Medulla oblongata (tissue), 1 donor: ENCODE results near the gene PUSL1.
"Not testable (repeated sequence)": the region's sequence is repeated elsewhere in the genome, so short reads cannot be mapped to it uniquely, and the experiment has no call there.

ENCODE experiments used
- DNase-seq: peaks from one replicate; pipeline ENCODE4 v3.0.0-alpha.2; 2015; ENCODE audit errors: extremely low spot score

Gene PUSL1

GRCh38 chr1:1310109-1310385, 1.6 kb downstream of the PUSL1 start:
- DNase-seq, result no peak

DNA sequence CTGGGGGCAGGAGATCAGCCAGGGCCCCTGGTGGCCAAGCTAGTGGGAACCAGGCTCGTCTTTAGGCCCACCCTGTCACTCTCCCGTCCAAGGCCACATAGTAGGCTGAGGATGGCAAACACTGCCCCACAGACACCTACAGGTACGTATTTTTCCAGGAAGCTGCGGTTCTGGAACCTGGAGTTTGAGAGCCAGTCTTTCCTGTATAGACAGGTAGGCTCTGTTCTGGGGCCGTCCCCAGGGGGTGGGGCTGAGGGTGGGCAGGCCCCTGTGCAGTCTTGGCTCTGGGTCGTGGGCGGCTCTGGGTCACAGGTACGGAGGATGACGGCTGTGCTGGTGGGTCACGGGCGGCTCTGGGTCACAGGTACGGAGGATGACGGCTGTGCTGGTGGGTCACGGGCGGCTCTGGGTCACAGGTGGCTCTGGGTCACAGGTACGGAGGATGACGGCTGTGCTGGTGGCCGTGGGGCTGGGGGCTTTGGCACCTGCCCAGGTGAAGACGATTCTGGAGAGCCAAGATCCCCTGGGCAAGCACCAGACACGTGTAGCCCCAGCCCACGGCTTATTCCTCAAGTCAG, 2.2 kb downstream of the PUSL1 start:
- DNase-seq, result no peak

GRCh38 chr1:1311107-1312104, 3.0 kb downstream of the PUSL1 start:
- no peak for DNase-seq

DNA sequence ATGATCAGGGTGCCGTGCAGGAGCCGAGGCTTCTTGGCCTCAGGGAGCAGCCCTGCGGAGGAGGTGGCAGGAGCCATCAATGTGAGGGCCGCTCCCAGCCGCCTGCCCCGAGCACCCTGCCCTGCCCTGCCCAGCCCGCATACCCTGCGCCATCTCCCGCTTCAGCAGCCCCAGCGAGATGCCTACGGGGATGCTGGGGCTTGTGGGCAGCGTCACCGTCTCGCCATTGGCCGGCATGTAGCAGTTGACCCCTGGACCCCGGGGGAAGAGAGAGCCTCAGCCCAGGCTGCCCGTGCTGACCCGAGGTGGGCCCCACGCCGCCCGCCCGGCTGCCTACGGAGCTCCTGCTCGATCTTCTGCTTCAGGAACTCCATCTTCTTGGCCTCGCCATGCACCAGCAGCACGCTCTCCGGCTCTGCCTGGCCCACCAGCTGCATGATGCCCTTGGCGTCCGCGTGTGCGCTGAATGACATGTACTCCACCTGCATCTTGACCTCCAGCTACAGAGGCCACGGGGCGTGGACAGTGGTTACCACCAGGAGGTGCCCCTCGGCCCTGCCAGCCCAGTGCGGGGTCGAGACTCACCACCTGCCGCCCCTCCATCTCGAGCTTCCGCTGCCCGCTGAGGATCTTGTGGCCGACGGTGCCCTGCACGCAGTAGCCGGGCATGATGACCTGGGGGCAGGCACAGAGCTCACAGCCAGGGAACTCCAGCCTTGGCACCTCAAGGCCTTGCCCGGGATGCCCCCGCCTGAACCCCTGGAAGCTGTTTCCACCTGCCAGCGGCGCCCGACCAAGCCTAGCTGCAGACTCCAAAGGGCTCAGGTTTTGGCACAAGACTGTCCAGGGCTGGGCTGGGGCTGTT, 4.3 kb downstream of the PUSL1 start:
- DNase-seq, result no peak

GRCh38 chr1:1313500-1314236, 5.3 kb downstream of the PUSL1 start:
- DNase-seq, result no peak

DNA sequence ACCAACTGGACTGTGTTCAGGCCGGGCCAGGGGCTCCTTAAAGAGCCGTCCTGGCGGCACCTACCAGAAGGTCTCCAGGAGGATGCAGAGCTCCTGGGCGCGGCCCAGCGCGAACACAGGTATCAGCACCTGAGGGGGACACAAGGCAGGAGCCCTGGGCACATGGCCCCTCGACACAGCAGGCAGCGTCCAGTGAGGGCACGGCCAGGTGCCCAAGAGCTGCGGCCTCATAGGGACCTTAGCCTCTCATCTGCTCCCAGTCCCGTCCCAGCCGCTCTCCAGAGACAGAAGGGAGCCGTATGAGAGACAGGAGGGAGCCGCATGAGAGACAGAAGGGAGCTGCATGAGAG, 5.8 kb downstream of the PUSL1 start:
- no peak for DNase-seq

DNA sequence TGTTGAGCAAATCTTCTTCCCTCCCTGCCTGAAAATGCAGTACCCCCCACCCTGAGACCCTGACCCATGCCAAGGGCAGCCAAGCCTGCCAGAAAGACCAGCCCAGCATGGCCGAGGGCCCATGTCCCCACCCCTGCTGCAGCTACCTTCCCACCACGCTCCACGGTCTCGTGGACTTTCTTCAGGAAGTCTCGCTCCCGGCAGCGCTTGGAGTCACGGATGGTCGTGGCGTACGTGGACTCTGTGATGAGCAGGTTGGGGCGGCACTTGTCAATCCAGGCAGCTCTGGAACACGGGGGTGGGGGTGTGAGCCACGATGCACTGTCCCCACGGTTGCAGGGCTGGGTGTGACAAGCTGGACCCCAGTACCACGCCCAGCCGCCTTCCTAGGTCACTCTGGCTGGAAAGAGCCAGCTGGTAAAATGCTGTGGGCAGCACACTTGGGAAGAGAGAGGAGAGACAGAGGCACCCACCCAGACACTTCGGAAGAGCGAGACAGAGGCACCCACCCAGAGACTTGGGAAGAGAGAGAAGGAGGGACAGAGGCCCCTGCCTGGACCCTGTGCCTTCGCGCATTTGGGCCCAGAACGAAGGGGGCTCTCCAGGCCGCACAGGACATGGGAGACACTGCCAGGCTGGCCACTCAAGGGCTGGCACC, 6.4 kb downstream of the PUSL1 start:
- DNase-seq, result no peak

DNA sequence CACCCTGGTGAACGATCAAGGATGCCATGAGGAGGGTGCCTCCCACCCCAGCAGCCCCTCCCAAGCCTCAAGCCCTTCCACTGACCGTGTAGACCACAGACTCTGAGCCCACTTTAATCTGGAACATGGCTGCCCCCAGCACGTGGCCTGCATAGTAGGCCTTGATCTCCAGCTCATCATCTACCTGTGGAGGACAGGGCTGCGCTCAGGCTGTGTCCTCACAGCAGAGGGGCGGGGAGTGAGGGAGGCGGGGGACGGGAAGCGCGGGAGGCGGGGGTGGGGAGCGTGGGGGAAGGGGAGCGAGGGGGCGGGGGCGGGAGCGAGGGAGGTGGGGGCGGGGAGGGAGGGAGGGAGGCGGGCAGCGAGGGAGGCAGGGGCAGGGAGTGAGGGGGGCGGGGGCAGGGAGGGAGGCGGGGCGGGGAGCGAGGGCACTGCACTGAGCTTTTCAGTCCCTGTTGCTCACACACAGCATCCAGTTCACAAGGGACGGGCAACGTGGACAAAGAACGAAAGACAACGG, 7.1 kb downstream of the PUSL1 start:
- no peak for DNase-seq

DNA sequence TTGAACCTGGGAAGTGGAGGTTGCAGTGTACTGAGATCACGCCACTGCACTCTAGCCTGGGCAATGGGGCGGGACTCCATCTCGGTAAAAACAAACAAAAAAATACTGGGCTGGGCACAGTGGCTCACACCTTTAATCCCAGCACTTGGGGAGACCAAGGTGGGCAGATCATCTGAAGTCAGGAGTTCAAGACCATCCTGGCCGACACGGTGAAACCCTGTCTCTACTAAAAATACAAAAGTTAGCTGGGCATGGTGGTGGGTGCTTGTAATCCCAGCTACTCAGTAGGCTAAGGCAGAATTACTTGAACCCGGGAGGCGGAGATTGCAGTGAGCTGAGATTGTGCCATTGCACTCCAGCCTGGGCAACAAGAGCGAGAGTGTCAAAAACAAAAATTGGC, 7.8 kb downstream of the PUSL1 start:
- not testable (repeated sequence) for DNase-seq

GRCh38 chr1:1317420-1317819, 9.0 kb downstream of the PUSL1 start:
- DNase-seq, result no peak

DNA sequence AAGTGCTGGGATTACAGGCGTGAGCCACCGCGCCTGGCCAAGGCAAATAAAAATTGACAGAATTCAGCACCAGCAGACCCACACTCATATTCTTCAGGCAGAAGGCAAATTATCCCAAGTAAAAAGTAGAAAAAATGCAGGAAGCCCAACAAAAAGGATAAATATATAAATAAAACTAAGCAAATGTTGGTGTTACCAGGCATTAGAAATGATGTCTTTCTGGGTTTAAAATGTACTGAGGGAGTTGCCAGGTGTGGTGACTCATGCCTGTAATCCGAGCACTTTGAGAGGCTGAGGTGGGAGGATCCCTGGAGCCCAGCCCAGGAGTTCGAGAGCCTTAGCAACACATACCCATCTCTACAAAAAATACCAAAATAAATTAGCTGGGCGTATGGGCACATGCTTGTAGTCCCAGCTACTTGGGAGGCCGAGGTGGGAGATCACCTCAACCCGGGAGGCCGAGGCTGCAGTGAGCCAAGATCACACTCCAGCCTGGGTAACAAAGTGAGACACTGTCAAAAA, 9.8 kb downstream of the PUSL1 start:
- peak; percentile 43 for DNase-seq

GRCh38 chr1:1318777-1319645, 10.6 kb downstream of the PUSL1 start:
- DNase-seq, result no peak

DNA sequence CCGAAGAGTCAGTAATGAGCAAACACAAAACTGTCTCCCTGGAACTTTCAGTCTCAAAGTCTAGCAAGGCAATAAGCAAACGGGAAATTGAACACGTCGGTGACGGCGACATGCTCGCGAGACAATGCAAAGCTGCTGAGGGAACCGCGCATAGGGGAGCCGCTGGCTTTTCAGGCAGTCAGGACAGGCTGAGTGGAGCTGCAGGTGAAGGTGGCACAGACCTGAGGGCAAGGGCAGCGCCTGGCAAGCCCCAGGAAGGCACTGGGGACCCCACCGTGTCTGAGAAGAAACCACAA, 11.2 kb downstream of the PUSL1 start:
- no peak for DNase-seq

- DNase-seq, result no peak
Measured at GRCh38 chr1:1320666-1321448, 12.5 kb downstream of the PUSL1 start.

- no peak for DNase-seq
Measured at GRCh38 chr1:1321477-1321876, 13.1 kb downstream of the PUSL1 start.

DNA sequence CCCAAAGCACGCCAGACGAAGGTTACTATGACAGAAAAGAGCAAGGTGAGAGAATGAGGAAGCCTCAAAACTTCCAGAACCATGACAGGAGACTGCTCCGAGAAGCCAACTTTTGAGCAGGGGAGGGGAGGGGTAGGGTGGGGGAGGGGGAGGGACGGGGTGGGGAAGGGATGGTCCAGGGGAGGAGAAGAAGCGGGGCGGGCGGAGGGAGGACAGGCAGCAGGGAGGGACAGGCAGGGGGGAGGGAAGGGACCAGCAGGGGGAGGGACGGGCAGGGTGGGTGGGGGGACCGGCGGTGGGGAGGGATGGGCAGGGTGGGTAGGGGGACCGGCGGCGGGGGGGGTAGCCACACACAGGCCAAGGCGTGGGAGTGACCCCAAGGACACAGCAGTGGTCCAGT, 14.0 kb downstream of the PUSL1 start:
- DNase-seq, result no peak

DNA sequence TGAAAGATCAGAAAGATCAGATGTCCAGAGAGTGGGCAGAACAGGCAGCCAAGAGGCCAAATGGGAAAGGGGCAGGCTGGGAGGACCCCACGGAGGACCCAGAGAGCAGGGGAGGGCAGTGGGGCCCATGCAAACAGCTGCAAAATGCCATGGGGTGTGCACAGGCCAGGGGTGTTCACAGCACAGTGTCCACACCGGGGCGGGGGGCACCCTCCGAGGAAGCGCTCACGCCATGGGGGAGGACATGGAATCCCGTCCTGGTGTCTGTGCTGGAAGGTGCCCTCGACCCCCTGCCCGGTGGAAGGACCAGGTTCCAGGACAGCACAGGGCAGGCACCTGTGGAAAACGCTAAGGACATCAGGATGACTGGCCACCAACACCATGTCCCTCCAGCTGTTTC, 14.6 kb downstream of the PUSL1 start:
- no peak for DNase-seq

DNA sequence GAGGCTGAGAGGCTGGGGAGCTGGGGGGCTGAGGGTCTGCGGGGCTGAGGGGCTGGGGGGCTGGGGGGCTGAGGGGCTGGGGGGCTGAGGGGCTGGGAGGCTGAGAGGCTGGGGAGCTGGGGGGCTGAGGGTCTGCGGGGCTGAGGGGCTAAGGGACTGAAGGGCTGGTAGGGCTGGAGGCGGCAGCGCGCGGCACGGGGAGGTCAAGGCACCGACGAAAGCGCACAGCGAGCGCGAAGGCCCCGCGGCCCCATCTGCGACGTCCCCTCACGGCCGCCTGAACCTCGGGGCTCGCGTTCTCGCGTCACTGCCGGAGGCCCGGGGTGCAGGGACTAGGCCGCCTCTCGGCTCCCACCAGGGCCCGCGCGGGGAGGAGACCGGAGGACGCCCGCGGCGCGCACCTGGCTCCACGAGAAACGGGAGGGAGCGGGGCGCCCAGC, 15.7 kb downstream of the PUSL1 start:
- DNase-seq, result no peak
